ENCODE results near the gene PAQR4. TPM values are rescaled to one million over a fixed set of nuclear protein-coding genes. Genes with fewer than 3 reads are reported as not detected.

The PAQR4 gene
- total and polyA plus RNA-seq, 2 of the 13 experiments (the other 11 are each of a cell fraction or from before 2014, with no cell fraction given), result 15.9 to 24.8 TPM

DNA sequence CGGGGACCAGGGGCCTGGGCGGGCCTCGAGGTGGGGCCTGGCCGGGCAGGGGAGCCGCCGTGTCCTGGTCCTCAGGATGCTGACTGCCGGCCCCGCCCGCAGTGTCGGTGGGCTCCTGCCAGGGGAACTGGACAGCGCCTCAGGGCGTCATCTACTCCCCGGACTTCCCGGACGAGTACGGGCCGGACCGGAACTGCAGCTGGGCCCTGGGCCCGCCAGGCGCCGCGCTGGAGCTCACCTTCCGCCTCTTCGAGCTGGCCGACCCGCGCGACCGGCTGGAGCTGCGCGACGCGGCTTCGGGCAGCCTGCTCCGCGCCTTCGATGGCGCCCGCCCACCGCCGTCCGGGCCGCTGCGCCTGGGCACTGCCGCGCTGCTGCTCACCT is 2.3 kb upstream of the PAQR4 start (continued):
- TF ChIP-seq MAZ (IDR thresholded peaks at IDR 0.05; ENCODE audit: borderline replicate concordance, low read depth, low read length), result no peak
- no peak for TF ChIP-seq MAZ (CRISPR knock-in tag; IDR thresholded peaks at IDR 0.05; ENCODE audit: low read depth)
- no peak for TF ChIP-seq KAT7 (CRISPR knock-in tag; IDR thresholded peaks at IDR 0.05; ENCODE audit: borderline replicate concordance)
- TF ChIP-seq, protein P1, sequence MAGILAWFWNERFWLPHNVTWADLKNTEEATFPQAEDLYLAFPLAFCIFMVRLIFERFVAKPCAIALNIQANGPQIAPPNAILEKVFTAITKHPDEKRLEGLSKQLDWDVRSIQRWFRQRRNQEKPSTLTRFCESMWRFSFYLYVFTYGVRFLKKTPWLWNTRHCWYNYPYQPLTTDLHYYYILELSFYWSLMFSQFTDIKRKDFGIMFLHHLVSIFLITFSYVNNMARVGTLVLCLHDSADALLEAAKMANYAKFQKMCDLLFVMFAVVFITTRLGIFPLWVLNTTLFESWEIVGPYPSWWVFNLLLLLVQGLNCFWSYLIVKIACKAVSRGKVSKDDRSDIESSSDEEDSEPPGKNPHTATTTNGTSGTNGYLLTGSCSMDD (CRISPR knock-in tag; IDR thresholded peaks at IDR 0.05), result no peak
- no peak for TF ChIP-seq SMC3 (IDR thresholded peaks at IDR 0.05; ENCODE audit: low read length)
- TF ChIP-seq PHF21A (CRISPR knock-in tag; IDR thresholded peaks at IDR 0.05), result no peak
- TF ChIP-seq GATAD1 (CRISPR knock-in tag; IDR thresholded peaks at IDR 0.05), result no peak
- no peak for TF ChIP-seq ZBTB7B (CRISPR knock-in tag; IDR thresholded peaks at IDR 0.05)
- TF ChIP-seq CCDC6 (CRISPR knock-in tag; IDR thresholded peaks at IDR 0.05), result no peak
- TF ChIP-seq ZNF772 (CRISPR knock-in tag; IDR thresholded peaks at IDR 0.05), result no peak
- no peak for TF ChIP-seq HIC2 (CRISPR knock-in tag; IDR thresholded peaks at IDR 0.05; ENCODE audit: low read depth)
- TF ChIP-seq ZBTB39 (CRISPR knock-in tag; IDR thresholded peaks at IDR 0.05), result no peak
- TF ChIP-seq RORA (CRISPR knock-in tag; IDR thresholded peaks at IDR 0.05), result no peak
- no peak for TF ChIP-seq ZNF367 (CRISPR knock-in tag; IDR thresholded peaks at IDR 0.05; ENCODE audit: borderline replicate concordance)
- no peak for TF ChIP-seq BORCS8-MEF2B (CRISPR knock-in tag; IDR thresholded peaks at IDR 0.05)
